ENCODE results near the gene PACC1. TPM values are rescaled to one million over a fixed set of nuclear protein-coding genes. Genes with fewer than 3 reads are reported as not detected.

PACC1 gene
- total RNA-seq, 1 donor, result 11.2 TPM

DNA sequence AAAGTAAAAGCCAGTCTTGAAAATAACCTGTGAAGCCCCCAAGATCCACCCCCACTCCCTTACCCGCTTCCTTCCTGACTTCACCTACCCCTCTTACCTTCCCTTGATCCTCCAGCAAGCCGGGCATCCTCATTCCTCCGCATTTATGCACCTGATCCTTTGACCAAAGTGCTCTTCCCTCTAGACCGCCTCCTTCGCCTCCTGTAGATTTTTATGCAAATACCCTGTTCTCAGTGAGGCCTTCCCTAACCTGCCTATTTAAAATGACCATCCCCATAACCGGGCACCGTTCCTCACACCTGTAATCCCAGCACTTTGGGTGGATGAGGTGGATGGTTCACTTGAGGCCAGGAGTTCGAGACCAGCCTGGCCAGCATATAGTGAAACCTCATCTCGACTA, 17.0 kb upstream of the PACC1 start:
- no peak for DNase-seq (ENCODE audit: low read depth)
- H3K4me3 ChIP-seq (ENCODE audit: low read depth, low read length), result no peak overlapping the region
- TF ChIP-seq, protein P1, sequence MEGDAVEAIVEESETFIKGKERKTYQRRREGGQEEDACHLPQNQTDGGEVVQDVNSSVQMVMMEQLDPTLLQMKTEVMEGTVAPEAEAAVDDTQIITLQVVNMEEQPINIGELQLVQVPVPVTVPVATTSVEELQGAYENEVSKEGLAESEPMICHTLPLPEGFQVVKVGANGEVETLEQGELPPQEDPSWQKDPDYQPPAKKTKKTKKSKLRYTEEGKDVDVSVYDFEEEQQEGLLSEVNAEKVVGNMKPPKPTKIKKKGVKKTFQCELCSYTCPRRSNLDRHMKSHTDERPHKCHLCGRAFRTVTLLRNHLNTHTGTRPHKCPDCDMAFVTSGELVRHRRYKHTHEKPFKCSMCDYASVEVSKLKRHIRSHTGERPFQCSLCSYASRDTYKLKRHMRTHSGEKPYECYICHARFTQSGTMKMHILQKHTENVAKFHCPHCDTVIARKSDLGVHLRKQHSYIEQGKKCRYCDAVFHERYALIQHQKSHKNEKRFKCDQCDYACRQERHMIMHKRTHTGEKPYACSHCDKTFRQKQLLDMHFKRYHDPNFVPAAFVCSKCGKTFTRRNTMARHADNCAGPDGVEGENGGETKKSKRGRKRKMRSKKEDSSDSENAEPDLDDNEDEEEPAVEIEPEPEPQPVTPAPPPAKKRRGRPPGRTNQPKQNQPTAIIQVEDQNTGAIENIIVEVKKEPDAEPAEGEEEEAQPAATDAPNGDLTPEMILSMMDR (IDR thresholded peaks at IDR 0.05; ENCODE audit: insufficient read depth, low read depth, low read length), result no peak

- TF ChIP-seq, protein P1 (IDR thresholded peaks at IDR 0.05; ENCODE audit: insufficient read depth, low read depth, low read length), result no peak
- DNase-seq (ENCODE audit: low read depth), result peak; percentile 50
- no peak overlapping the region for H3K4me3 ChIP-seq (ENCODE audit: low read depth, low read length)
Observed at GRCh38 chr1:212430955-212431394, 16.3 kb upstream of the PACC1 start.

DNA sequence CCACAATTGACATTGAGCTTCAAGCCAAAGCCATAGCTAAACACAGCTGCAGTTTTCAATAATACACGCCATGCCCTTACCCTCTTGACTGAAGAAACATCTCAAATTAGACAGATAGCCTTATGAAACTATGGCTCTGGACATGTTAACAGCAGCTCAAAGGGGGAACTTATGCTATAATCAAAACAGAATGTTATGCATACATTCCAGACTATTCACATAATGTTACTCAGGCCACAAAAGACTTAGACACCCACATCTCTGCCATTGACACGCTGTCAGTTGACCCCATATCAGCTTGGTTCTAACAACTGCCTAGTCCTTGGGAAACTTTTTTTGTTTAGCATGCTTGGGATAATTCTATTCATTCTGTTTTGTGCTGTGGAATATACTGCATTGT, 15.7 kb upstream of the PACC1 start:
- TF ChIP-seq, protein P1 (IDR thresholded peaks at IDR 0.05; ENCODE audit: insufficient read depth, low read depth, low read length), result no peak
- no peak for DNase-seq (ENCODE audit: low read depth)
- H3K4me3 ChIP-seq (ENCODE audit: low read depth, low read length), result no peak overlapping the region

DNA sequence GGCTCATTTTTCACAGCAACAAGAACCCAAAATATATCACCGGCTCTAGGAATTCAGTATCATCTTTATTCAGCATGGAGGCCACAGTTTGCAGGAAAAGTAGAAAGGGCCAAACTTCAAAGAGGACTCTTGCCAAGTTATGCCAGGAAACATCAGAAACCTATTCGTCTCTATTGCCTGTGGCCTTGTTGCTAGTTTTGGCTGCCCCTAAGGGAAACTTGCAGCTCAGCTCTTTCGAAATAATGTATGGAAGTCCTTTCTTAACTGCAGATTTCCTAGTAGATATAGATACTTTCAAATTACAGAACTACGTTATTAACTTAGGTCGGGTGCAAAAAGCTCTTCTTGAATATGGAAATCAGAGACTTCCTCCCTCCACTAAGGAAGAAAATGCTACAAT, 13.8 kb upstream of the PACC1 start:
- H3K4me3 ChIP-seq (ENCODE audit: low read depth, low read length), result no peak overlapping the region
- no peak for DNase-seq (ENCODE audit: low read depth)
- TF ChIP-seq, protein P1 (IDR thresholded peaks at IDR 0.05; ENCODE audit: insufficient read depth, low read depth, low read length), result no peak

- DNase-seq (ENCODE audit: low read depth), result no peak
- TF ChIP-seq, protein P1 (IDR thresholded peaks at IDR 0.05; ENCODE audit: insufficient read depth, low read depth, low read length), result no peak
- no peak overlapping the region for H3K4me3 ChIP-seq (ENCODE audit: low read depth, low read length)
Observed at GRCh38 chr1:212423879-212424278, 9.2 kb upstream of the PACC1 start.

- no peak overlapping the region for H3K4me3 ChIP-seq (ENCODE audit: low read depth, low read length)
- TF ChIP-seq, protein P1 (IDR thresholded peaks at IDR 0.05; ENCODE audit: insufficient read depth, low read depth, low read length), result no peak
- no peak for DNase-seq (ENCODE audit: low read depth)
Observed at GRCh38 chr1:212421165-212421564, 6.5 kb upstream of the PACC1 start.

DNA sequence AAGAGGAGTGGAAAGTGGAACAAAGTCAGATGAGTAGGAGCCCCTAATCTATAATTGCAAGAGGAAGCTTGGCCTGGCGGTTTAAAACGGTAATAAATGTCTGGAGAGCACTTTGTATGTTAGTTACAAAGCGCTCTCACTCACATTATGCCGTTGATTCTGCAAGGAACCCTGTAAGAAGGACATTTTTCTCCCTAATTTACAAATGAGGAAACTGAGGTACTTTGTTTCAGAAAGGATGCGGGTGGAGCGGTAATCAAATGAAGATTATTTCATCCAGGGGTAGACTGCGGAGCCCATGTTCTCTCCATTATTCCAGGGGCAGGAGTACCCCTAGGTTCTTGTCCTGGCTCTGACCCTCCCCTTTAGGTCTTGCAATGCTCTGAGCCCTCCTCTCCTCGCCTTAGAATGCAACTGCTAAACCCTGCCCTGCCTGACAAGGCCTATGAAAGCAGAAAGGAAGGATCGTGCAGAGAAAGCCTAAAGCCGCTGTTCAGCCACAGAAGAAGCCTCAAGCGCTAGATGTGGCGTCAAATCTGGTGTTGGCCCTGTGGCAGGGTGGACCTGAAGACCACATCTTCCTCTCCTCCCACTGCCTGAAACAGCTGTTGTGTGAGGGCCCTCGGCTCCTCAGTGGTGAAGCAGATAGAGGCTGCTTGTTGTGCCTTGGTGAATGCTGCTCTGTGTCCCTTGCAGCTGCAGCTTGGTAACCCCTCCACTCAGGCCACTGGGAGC, 588 bp upstream of the PACC1 start:
- TF ChIP-seq, protein P1 (IDR thresholded peaks at IDR 0.05; ENCODE audit: insufficient read depth, low read depth, low read length), result no peak
- H3K4me3 ChIP-seq (ENCODE audit: low read depth, low read length), result peak overlapping the region; percentile 95
- no peak for DNase-seq (ENCODE audit: low read depth)
